MCF 10A (cell line): Measurements from ENCODE around the gene DAAM1. TPM values are rescaled to one million over a fixed set of nuclear protein-coding genes. Genes with fewer than 3 reads are reported as not detected.

Source experiments
- BruUV-seq: library from RNA; stranded (reverse); fragments of 400-500 nt; replicated peaks from 2 replicates; lab custom pipeline; 2021; lab: Mats Ljungman, UMichigan
- CTCF ChIA-PET: fragments of 300-600 bp; sonication (Branson Sonifier 250); formaldehyde crosslinking; extraction: SDS; loops from one replicate; lab custom pipeline; 2021; ENCODE audit warnings: antibody characterized with exemption, inconsistent platforms; lab: Yijun Ruan, JAX
- POLR2A ChIA-PET: fragments of 300-600, 350-650 bp; sonication (Branson Sonifier 250); formaldehyde crosslinking; extraction: SDS; loops from one replicate; lab custom pipeline; 2020; ENCODE audit warnings: antibody characterized with exemption, inconsistent platforms; lab: Yijun Ruan, JAX
- DNase-seq: peaks from one replicate; pipeline ENCODE4 v3.0.0-alpha.2; 2018; ENCODE audit not compliant: unreplicated experiment
- H3K27ac Mint-ChIP-seq: one replicate; pipeline ENCODE4 v1.8.0; 2022; ENCODE audit warnings: mild to moderate bottlenecking, low read depth, mixed read lengths; ENCODE audit not compliant: unreplicated experiment
- H3K27me3 Mint-ChIP-seq: one replicate; pipeline ENCODE4 v1.8.0; 2022; ENCODE audit warnings: mixed read lengths; ENCODE audit not compliant: insufficient read depth, unreplicated experiment
- H3K36me3 Mint-ChIP-seq: one replicate; pipeline ENCODE4 v1.8.0; 2022; ENCODE audit warnings: mild to moderate bottlenecking, moderate library complexity, mixed read lengths; ENCODE audit not compliant: insufficient read depth, unreplicated experiment
- H3K4me1 Mint-ChIP-seq: one replicate; pipeline ENCODE4 v1.8.0; 2022; ENCODE audit warnings: mixed read lengths; ENCODE audit not compliant: insufficient read depth, unreplicated experiment
- H3K4me3 Mint-ChIP-seq: one replicate; pipeline ENCODE4 v1.8.0; 2022; ENCODE audit warnings: mild to moderate bottlenecking, moderate library complexity, mixed read lengths; ENCODE audit not compliant: unreplicated experiment
- H3K9me3 Mint-ChIP-seq: one replicate; pipeline ENCODE4 v1.8.0; 2022; ENCODE audit warnings: mixed read lengths; ENCODE audit not compliant: unreplicated experiment
- CTCF ChIP-seq: fragments of 200-600 bp; IDR thresholded peaks from one replicate; pipeline ENCODE4 v1.8.0; 2022; ENCODE audit warnings: antibody characterized with exemption, mild to moderate bottlenecking; ENCODE audit not compliant: unreplicated experiment
- intact Hi-C: fragments of 100-400 bp; cut with micrococcal nuclease; formaldehyde crosslinking; loops from 2 replicates; pipeline ENCODE4 v1.14.1; 2022
- total RNA-seq: library from RNA; stranded (reverse); gene quantifications from 2 replicates; pipeline ENCODE4 v1.2.3, GENCODE V29; 2022

DAAM1 gene
- total RNA-seq, 1 experiment from 2014 or later = 27.4 TPM

GRCh38 chr14:59296508-59296907 lies 108.0 kb downstream of the DAAM1 start:
- ChIA-PET CTCF (interaction anchor here (0.7 kb wide), 1 partner anchor 56 kb away, joined by 3 read pairs; no protein-coding TSS in a partner anchor), POLR2A (interaction anchor here (0.6 to 1.2 kb wide), 5 partner anchors 11 to 68 kb away, joined by 3 to 5 read pairs (median 4); no protein-coding TSS in a partner anchor)
- peaks cover 6% of the 10 kb centered on the region for H3K36me3 Mint-ChIP-seq

GRCh38 chr14:59297071-59297776 lies 108.8 kb downstream of the DAAM1 start:
- no peaks in the 10 kb centered on the region for H3K9me3 Mint-ChIP-seq
- ChIA-PET POLR2A (interaction anchor here (1.2 kb wide), 1 partner anchor 12 kb away, joined by 3 read pairs; no protein-coding TSS in a partner anchor), CTCF (no interaction called here)
- BruUV-seq = no TSS peak
- no peak overlapping the region for H3K27ac Mint-ChIP-seq
- no peaks in the 10 kb centered on the region for H3K36me3 Mint-ChIP-seq
- H3K4me3 Mint-ChIP-seq = no peak overlapping the region
- intact Hi-C loops = no loop called here
- no peak for TF ChIP-seq CTCF
- no peaks in the 10 kb centered on the region for H3K4me1 Mint-ChIP-seq
- H3K27me3 Mint-ChIP-seq = no peaks in the 10 kb centered on the region
- no peak for DNase-seq

More at GRCh38 chr14:59296508-59296907, 108.0 kb downstream of the DAAM1 start:
- no TSS peak for BruUV-seq
- Mint-ChIP-seq H3K9me3 (no peaks in the 10 kb centered on the region), H3K4me1 (no peaks in the 10 kb centered on the region), H3K27ac (no peak overlapping the region), H3K4me3 (no peak overlapping the region), H3K27me3 (no peaks in the 10 kb centered on the region)
- TF ChIP-seq CTCF = no peak
- intact Hi-C loops = no loop called here
- no peak for DNase-seq

GRCh38 chr14:59299731-59300130 lies 111.3 kb downstream of the DAAM1 start:
- H3K9me3 Mint-ChIP-seq = no peaks in the 10 kb centered on the region
- no TSS peak for BruUV-seq
- H3K27me3 Mint-ChIP-seq = no peaks in the 10 kb centered on the region
- TF ChIP-seq CTCF = no peak
- no peak for DNase-seq
- ChIA-PET POLR2A (interaction anchor here (0.7 kb wide), 1 partner anchor 96 kb away, joined by 3 read pairs; no protein-coding TSS in a partner anchor), CTCF (no interaction called here)
- intact Hi-C loops = no loop called here
- no peaks in the 10 kb centered on the region for H3K36me3 Mint-ChIP-seq
- no peak overlapping the region for H3K27ac Mint-ChIP-seq
- no peaks in the 10 kb centered on the region for H3K4me1 Mint-ChIP-seq
- no peak overlapping the region for H3K4me3 Mint-ChIP-seq

GRCh38 chr14:59301354-59301753 lies 112.9 kb downstream of the DAAM1 start:
- ChIA-PET CTCF (no interaction called here), POLR2A (no interaction called here)
- no TSS peak for BruUV-seq
- Mint-ChIP-seq H3K9me3 (no peaks in the 10 kb centered on the region), H3K27ac (no peak overlapping the region), H3K36me3 (no peaks in the 10 kb centered on the region), H3K27me3 (no peaks in the 10 kb centered on the region), H3K4me1 (peaks cover 11% of the 10 kb centered on the region), H3K4me3 (no peak overlapping the region)
- no peak for DNase-seq
- intact Hi-C loops = no loop called here
- TF ChIP-seq CTCF = no peak
